HEK293 (cell line): ENCODE measurements around the gene RNASE3.
"Not testable (repeated sequence)": the region's sequence is repeated elsewhere in the genome, so short reads cannot be mapped to it uniquely, and the experiment has no call there.

Experiments used
- CTCF ChIA-PET: fragments of 350-600 bp; formaldehyde crosslinking; extraction: SDS; loops from one replicate; lab custom pipeline; 2021; ENCODE audit warnings: antibody characterized with exemption; lab: Yijun Ruan, JAX
- POLR2A ChIA-PET: fragments of 300-600 bp; formaldehyde crosslinking; extraction: SDS; loops from one replicate; lab custom pipeline; 2020; ENCODE audit warnings: antibody characterized with exemption, inconsistent platforms; lab: Yijun Ruan, JAX
- H3K27ac ChIP-seq: fragments of 200-500 bp; sonication (Bioruptor generic); 2 replicates; pipeline ENCODE4 v1.5.1; 2014; ENCODE audit warnings: low read depth, low read length, control low read depth, inconsistent platforms; ENCODE audit errors: extremely low read depth
- H3K36me3 ChIP-seq, 2 experiments: fragments of 200-500 bp in 1 of 2; sonication (Bioruptor generic) in 1 of 2; 1 replicate in 1 of 2; 2 replicates in 1 of 2; pipeline ENCODE4 v1.5.1; 2014 to 2017; ENCODE audit warnings: inconsistent platforms in 2 of 2, low read length in 2 of 2; ENCODE audit not compliant: control insufficient read depth in 2 of 2, insufficient read depth in 1 of 2
- H3K4me1 ChIP-seq: fragments of 200-500 bp; sonication (Bioruptor generic); 2 replicates; pipeline ENCODE4 v1.5.1; 2014; ENCODE audit warnings: mild to moderate bottlenecking, low read length, inconsistent platforms; ENCODE audit not compliant: control insufficient read depth, insufficient read depth
- H3K4me3 ChIP-seq: 2 replicates; pipeline ENCODE4 v1.5.1; 2011; ENCODE audit warnings: low read depth, mild to moderate bottlenecking, control low read depth, low read length, moderate library complexity
- H3K9me3 ChIP-seq: fragments of 200-500 bp; sonication (Bioruptor generic); 2 replicates; pipeline ENCODE4 v1.5.1; 2014; ENCODE audit warnings: low read depth, low read length, inconsistent platforms; ENCODE audit not compliant: control insufficient read depth, insufficient read depth
- HOXA7 ChIP-seq: sonication (generic); formaldehyde crosslinking; IDR thresholded peaks from 2 replicates; pipeline ENCODE4 v1.8.1; 2022; ENCODE audit warnings: missing genetic modification reagents, borderline replicate concordance
- ZIC2 ChIP-seq: fragments of 450-650 bp; formaldehyde crosslinking; IDR thresholded peaks from 2 replicates; pipeline ENCODE4 v1.5.1; 2016; ENCODE audit warnings: missing biosample characterization, missing genetic modification characterization
- ZNF112 ChIP-seq: fragments of 450-650 bp; formaldehyde crosslinking; IDR thresholded peaks from 2 replicates; pipeline ENCODE4 v1.5.0; 2017; ENCODE audit warnings: missing biosample characterization, missing genetic modification characterization
- ZNF169 ChIP-seq: fragments of 450-650 bp; formaldehyde crosslinking; IDR thresholded peaks from 2 replicates; pipeline ENCODE4 v1.5.1; 2016; ENCODE audit warnings: missing biosample characterization, missing genetic modification characterization
- ZNF221 ChIP-seq: fragments of 450-650 bp; formaldehyde crosslinking; IDR thresholded peaks from 2 replicates; pipeline ENCODE4 v1.5.1; 2017; ENCODE audit warnings: missing biosample characterization, missing genetic modification characterization, borderline replicate concordance
- ZNF223 ChIP-seq: fragments of 450-650 bp; formaldehyde crosslinking; IDR thresholded peaks from 2 replicates; pipeline ENCODE4 v1.5.1; 2016; ENCODE audit warnings: missing biosample characterization, missing genetic modification characterization
- ZNF274 ChIP-seq, 2 experiments: fragments of 200-500 bp in 1 of 2; fragments of 450-650 bp in 1 of 2; sonication (Bioruptor generic) in 1 of 2; formaldehyde crosslinking in 1 of 2; IDR thresholded peaks; 2 replicates each; pipeline versions ENCODE4 v1.5.1 to v1.6.1; 2014 to 2016; ENCODE audit warnings: borderline replicate concordance in 1 of 2, inconsistent platforms in 1 of 2, low read length in 1 of 2, missing biosample characterization in 1 of 2, missing genetic modification characterization in 1 of 2
- ZNF335 ChIP-seq: fragments of 450-650 bp; formaldehyde crosslinking; conservative IDR thresholded peaks from 2 replicates; pipeline ENCODE4 v1.5.1; 2016; ENCODE audit warnings: missing biosample characterization, missing genetic modification characterization
- ZNF354C ChIP-seq: fragments of 450-650 bp; formaldehyde crosslinking; IDR thresholded peaks from 2 replicates; pipeline ENCODE4 v1.5.1; 2016; ENCODE audit warnings: missing biosample characterization, missing genetic modification characterization, low read depth, borderline replicate concordance
- ZNF544 ChIP-seq: fragments of 450-650 bp; formaldehyde crosslinking; IDR thresholded peaks from 2 replicates; pipeline ENCODE4 v1.5.0; 2017; ENCODE audit warnings: missing biosample characterization, missing genetic modification characterization
- ZNF600 ChIP-seq: fragments of 450-650 bp; formaldehyde crosslinking; IDR thresholded peaks from 2 replicates; pipeline ENCODE4 v1.5.1; 2016; ENCODE audit warnings: missing biosample characterization, missing genetic modification characterization
- ZNF670 ChIP-seq: fragments of 450-650 bp; formaldehyde crosslinking; IDR thresholded peaks from 2 replicates; pipeline ENCODE4 v1.5.1; 2016; ENCODE audit warnings: missing biosample characterization, missing genetic modification characterization, low read depth
- ZNF76 ChIP-seq: fragments of 450-650 bp; formaldehyde crosslinking; IDR thresholded peaks from 2 replicates; pipeline ENCODE4; 2016; ENCODE audit warnings: low read depth, missing biosample characterization, missing genetic modification characterization, borderline replicate concordance
- ZNF777 ChIP-seq: fragments of 450-650 bp; formaldehyde crosslinking; IDR thresholded peaks from 2 replicates; pipeline ENCODE4 v1.5.1; 2017; ENCODE audit warnings: missing biosample characterization, missing genetic modification characterization, borderline replicate concordance
- ZNF837 ChIP-seq: fragments of 450-650 bp; formaldehyde crosslinking; IDR thresholded peaks from 2 replicates; pipeline ENCODE4 v1.5.1; 2016; ENCODE audit warnings: missing biosample characterization, missing genetic modification characterization

RNASE3 gene

GRCh38 chr14:20891126-20891825 lies at the start of gene RNASE3:
RNASE3 (plus strand) TSS chr14:20891385; CDS start chr14:20891687, 302 bp downstream.
- POLR2A ChIA-PET, H3K36me3 ChIP-seq, H3K4me1 ChIP-seq, CTCF ChIA-PET, H3K27ac ChIP-seq, H3K4me3 ChIP-seq, H3K9me3 ChIP-seq: not testable (repeated sequence)

- Histone ChIP-seq H3K4me1 (no peaks in the 10 kb centered on the region), H3K9me3 (no peaks in the 10 kb centered on the region), H3K27ac (no peak overlapping the region), H3K36me3 (no peaks in the 10 kb centered on the region), H3K4me3 (no peak overlapping the region)
- CTCF ChIA-PET: interaction anchor here (0.7 to 1.7 kb wide), 4 partner anchors 9 to 20 kb away, joined by 3 to 5 read pairs (median 4); no protein-coding TSS in a partner anchor
- POLR2A ChIA-PET: no interaction called here
- TF ChIP-seq ZNF274 (IDR thresholded peaks at IDR 0.05; ENCODE audit: low read length) (no peak), ZNF274 (tag by site-specific recombination; IDR thresholded peaks at IDR 0.05; ENCODE audit: borderline replicate concordance) (no peak), ZNF76 (no peak), ZNF544 (tag by site-specific recombination) (no peak), ZNF837 (tag by site-specific recombination) (no peak)
Observed at GRCh38 chr14:20846560-20846959, 44.6 kb upstream of the RNASE3 start.

- TF ChIP-seq ZNF221 (tag by site-specific recombination): no peak
- TF ChIP-seq ZNF76: no peak
- TF ChIP-seq ZIC2: peak; percentile 93
- TF ChIP-seq ZNF600: 0 out of 2 replicates have a peak, but pooled peaks have one; percentile 27
- no peak for TF ChIP-seq ZNF354C (tag by site-specific recombination)
- no peaks in the 10 kb centered on the region for H3K36me3 ChIP-seq
- no peaks in the 10 kb centered on the region for H3K9me3 ChIP-seq
- no peak overlapping the region for H3K27ac ChIP-seq
- H3K4me1 ChIP-seq: no peaks in the 10 kb centered on the region
- CTCF ChIA-PET: interaction anchor here (0.5 to 3.2 kb wide), 7 partner anchors 10 to 164 kb away, joined by 3 to 27 read pairs (median 4); no protein-coding TSS in a partner anchor
- H3K4me3 ChIP-seq: no peak overlapping the region
- POLR2A ChIA-PET: no interaction called here
Observed at GRCh38 chr14:20848316-20848954, 42.8 kb upstream of the RNASE3 start.

GRCh38 chr14:20848955-20849570 lies 42.1 kb upstream of the RNASE3 start:
- H3K4me3 ChIP-seq: no peak overlapping the region

GRCh38 chr14:20853042-20853441 lies 38.1 kb upstream of the RNASE3 start:
- no peak overlapping the region for H3K27ac ChIP-seq
- H3K9me3 ChIP-seq: no peaks in the 10 kb centered on the region
- CTCF ChIA-PET: interaction anchor here (0.9 to 2.1 kb wide), 4 partner anchors 98 to 245 kb away, joined by 3 to 8 read pairs (median 4); no protein-coding TSS in a partner anchor
- POLR2A ChIA-PET: no interaction called here
- H3K36me3 ChIP-seq: no peaks in the 10 kb centered on the region
- TF ChIP-seq ZNF777 (tag by site-specific recombination) (no peak), ZNF670 (tag by site-specific recombination) (no peak), ZNF169 (tag by site-specific recombination) (no peak)
- no peak overlapping the region for H3K4me3 ChIP-seq
- H3K4me1 ChIP-seq: no peaks in the 10 kb centered on the region

More at GRCh38 chr14:20848955-20849570, 42.1 kb upstream of the RNASE3 start:
- Histone ChIP-seq H3K36me3 (no peaks in the 10 kb centered on the region), H3K9me3 (no peaks in the 10 kb centered on the region), H3K27ac (no peak overlapping the region), H3K4me1 (no peaks in the 10 kb centered on the region)
- ChIA-PET POLR2A (no interaction called here), CTCF (interaction anchor here (0.5 to 3.2 kb wide), 5 partner anchors 9 to 152 kb away, joined by 3 to 27 read pairs (median 3); no protein-coding TSS in a partner anchor)
- TF ChIP-seq ZNF112 (tag by site-specific recombination) (no peak), ZNF223 (tag by site-specific recombination) (no peak), HOXA7 (CRISPR knock-in tag) (no peak), ZNF335 (tag by site-specific recombination) (peak; percentile 38; the same call in 1 of the 2 replicates)
